Vagina (tissue), 2 donors: ENCODE data around the gene NUB1. TPM values are rescaled to one million over a fixed set of nuclear protein-coding genes. Genes with fewer than 3 reads are reported as not detected.
A peak's percentile ranks its signal among the peaks of the same experiment; 100 is the strongest.

Experiments
- DNase-seq, 2 donors: peaks; one replicate each; pipeline ENCODE4 v3.0.0-alpha.2; 2017; ENCODE audit errors: extremely low spot score in 2 of 2
- H3K27ac ChIP-seq: fragments of 200-600 bp; sonication (generic); one replicate; pipeline ENCODE4 v1.5.1; 2019
- H3K27me3 ChIP-seq: fragments of 200-600 bp; sonication (generic); one replicate; pipeline ENCODE4 v1.5.1; 2019
- H3K36me3 ChIP-seq, 2 donors: fragments of 200-600 bp; sonication (generic); one replicate each; pipeline ENCODE4 v1.5.1; 2017 to 2019
- H3K4me1 ChIP-seq: fragments of 200-600 bp; sonication (generic); one replicate; pipeline ENCODE4 v1.5.1; 2019
- H3K4me3 ChIP-seq, 2 donors: fragments of 200-600 bp; sonication (generic); 1 replicate in 1 of 2; 2 replicates in 1 of 2; pipeline ENCODE4 v1.5.1; 2016 to 2019
- H3K9me3 ChIP-seq: fragments of 200-600 bp; sonication (generic); one replicate; pipeline ENCODE4 v1.5.1; 2019
- POLR2A ChIP-seq, 2 donors: fragments of 450-650 bp; IDR thresholded peaks; one replicate each; pipeline ENCODE4 v1.6.1; 2017; ENCODE audit warnings: antibody characterized with exemption in 2 of 2, mild to moderate bottlenecking in 2 of 2, moderate library complexity in 2 of 2
- POLR2AphosphoS5 ChIP-seq, 2 donors: sonication (generic); formaldehyde crosslinking; IDR thresholded peaks; one replicate each; pipeline ENCODE4 v1.9.0; 2017; ENCODE audit warnings: antibody characterized with exemption in 2 of 2, mild to moderate bottlenecking in 2 of 2, low read depth in 1 of 2; ENCODE audit not compliant: insufficient read depth in 1 of 2
- intact Hi-C: fragments of 100-400 bp; cut with DNase I; formaldehyde crosslinking; loops from one replicate; pipeline ENCODE4 v1.15.1; 2023
- total RNA-seq: library from RNA; depleted of rRNA; stranded (reverse); fragments of >200 nt; gene quantifications from one replicate; pipeline ENCODE4 v1.2.3, GENCODE V29; 2016
- TF ChIP-seq, protein P1 (sequence below), 3 experiments: fragments of 450-650 bp in 2 of 3; fragments of 200-600 bp in 1 of 3; sonication (generic) in 1 of 3; IDR thresholded peaks; one replicate each; pipeline ENCODE4 v1.5.1; 2017 to 2019; ENCODE audit warnings: antibody characterized with exemption in 3 of 3, mild to moderate bottlenecking in 2 of 3, moderate library complexity in 2 of 3

Gene NUB1
- total RNA-seq, 1 donor from 2014 or later, result 46.2 TPM

- TF ChIP-seq, protein P1, sequence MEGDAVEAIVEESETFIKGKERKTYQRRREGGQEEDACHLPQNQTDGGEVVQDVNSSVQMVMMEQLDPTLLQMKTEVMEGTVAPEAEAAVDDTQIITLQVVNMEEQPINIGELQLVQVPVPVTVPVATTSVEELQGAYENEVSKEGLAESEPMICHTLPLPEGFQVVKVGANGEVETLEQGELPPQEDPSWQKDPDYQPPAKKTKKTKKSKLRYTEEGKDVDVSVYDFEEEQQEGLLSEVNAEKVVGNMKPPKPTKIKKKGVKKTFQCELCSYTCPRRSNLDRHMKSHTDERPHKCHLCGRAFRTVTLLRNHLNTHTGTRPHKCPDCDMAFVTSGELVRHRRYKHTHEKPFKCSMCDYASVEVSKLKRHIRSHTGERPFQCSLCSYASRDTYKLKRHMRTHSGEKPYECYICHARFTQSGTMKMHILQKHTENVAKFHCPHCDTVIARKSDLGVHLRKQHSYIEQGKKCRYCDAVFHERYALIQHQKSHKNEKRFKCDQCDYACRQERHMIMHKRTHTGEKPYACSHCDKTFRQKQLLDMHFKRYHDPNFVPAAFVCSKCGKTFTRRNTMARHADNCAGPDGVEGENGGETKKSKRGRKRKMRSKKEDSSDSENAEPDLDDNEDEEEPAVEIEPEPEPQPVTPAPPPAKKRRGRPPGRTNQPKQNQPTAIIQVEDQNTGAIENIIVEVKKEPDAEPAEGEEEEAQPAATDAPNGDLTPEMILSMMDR (IDR thresholded peaks at IDR 0.05), result no peak
- TF ChIP-seq POLR2AphosphoS5 (IDR thresholded peaks at IDR 0.05; ENCODE audit: insufficient read depth in 1 of 2, low read depth in 1 of 2) (no peak), POLR2A (IDR thresholded peaks at IDR 0.05) (no peak)
- intact Hi-C loops, result loop anchor here (5.0 kb wide), 1 partner anchor 134 kb away; no protein-coding TSS in a partner anchor
- Histone ChIP-seq H3K9me3 (no peaks in the 10 kb centered on the region), H3K27ac (no peak overlapping the region), H3K4me1 (peaks cover 9% of the 10 kb centered on the region), H3K36me3 (no peaks in the 10 kb centered on the region), H3K27me3 (no peaks in the 10 kb centered on the region), H3K4me3 (no peak overlapping the region)
- DNase-seq, result peak in 1 of 2 donors; percentile 58
Measured at GRCh38 chr7:151306374-151306773, 35.2 kb upstream of the NUB1 start.

- H3K9me3 ChIP-seq, result no peaks in the 10 kb centered on the region
- intact Hi-C loops, result loop anchor here (5.0 kb wide), 1 partner anchor 135 kb away; no protein-coding TSS in a partner anchor
- H3K4me3 ChIP-seq, result no peak overlapping the region
- no peaks in the 10 kb centered on the region for H3K27me3 ChIP-seq
- H3K27ac ChIP-seq, result no peak overlapping the region
- peaks cover 9% of the 10 kb centered on the region for H3K4me1 ChIP-seq
- DNase-seq, result no peak
- no peaks in the 10 kb centered on the region for H3K36me3 ChIP-seq
- TF ChIP-seq, protein P1 (IDR thresholded peaks at IDR 0.05), result no peak
- TF ChIP-seq POLR2AphosphoS5 (IDR thresholded peaks at IDR 0.05; ENCODE audit: insufficient read depth in 1 of 2, low read depth in 1 of 2) (no peak), POLR2A (IDR thresholded peaks at IDR 0.05) (no peak)
Measured at GRCh38 chr7:151306860-151307259, 34.8 kb upstream of the NUB1 start.

DNA sequence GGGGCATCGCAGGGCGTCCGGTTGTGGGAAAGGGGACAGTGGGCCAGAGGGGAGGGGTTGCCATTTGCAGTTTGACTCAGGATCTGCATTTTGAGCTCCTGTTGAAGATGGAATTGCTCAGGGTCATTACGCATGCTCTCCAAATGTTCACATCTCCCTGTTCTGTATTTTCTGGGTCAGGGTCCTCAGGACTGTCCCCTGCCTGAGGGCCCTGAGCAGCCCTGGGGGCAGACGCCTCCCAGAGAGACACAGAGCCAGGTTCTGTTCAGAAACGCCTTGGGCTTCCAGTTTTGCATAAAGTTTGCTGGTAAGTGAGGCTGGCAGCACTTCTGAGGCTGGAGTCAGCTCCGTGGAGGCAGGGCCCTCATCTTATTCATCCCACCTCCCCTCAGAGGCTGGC, 34.1 kb upstream of the NUB1 start:
- H3K4me3 ChIP-seq, result no peak overlapping the region
- no peaks in the 10 kb centered on the region for H3K9me3 ChIP-seq
- no peak for DNase-seq
- no peaks in the 10 kb centered on the region for H3K27me3 ChIP-seq
- H3K4me1 ChIP-seq, result peaks cover 9% of the 10 kb centered on the region
- H3K27ac ChIP-seq, result no peak overlapping the region
- TF ChIP-seq POLR2A (IDR thresholded peaks at IDR 0.05) (no peak), POLR2AphosphoS5 (IDR thresholded peaks at IDR 0.05; ENCODE audit: insufficient read depth in 1 of 2, low read depth in 1 of 2) (no peak)
- TF ChIP-seq, protein P1 (IDR thresholded peaks at IDR 0.05), result no peak
- H3K36me3 ChIP-seq, result no peaks in the 10 kb centered on the region
- intact Hi-C loops, result loop anchor here (5.0 kb wide), 1 partner anchor 135 kb away; no protein-coding TSS in a partner anchor

DNA sequence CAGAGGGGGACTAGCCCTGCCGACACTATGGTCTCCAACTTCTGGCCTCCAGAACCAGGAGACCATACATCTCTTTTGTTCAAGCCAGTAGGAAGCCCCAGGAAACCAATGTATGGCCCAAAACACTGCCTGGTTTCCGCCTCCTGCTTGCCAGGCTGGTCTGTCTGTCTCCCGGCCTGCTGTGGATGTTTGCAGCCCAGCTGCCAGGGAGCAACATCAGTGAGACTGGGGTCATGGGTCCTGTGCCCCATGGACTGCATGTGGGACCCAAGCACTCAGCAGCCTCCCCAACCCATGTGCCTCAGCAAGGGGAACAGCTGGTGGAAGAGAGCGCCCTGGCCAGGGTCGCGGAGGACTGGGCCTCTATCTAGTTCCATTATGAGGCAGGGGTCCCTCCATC, 33.4 kb upstream of the NUB1 start:
- Histone ChIP-seq H3K4me1 (peaks cover 6% of the 10 kb centered on the region), H3K36me3 (no peaks in the 10 kb centered on the region), H3K4me3 (no peak overlapping the region), H3K27me3 (no peaks in the 10 kb centered on the region), H3K9me3 (no peaks in the 10 kb centered on the region), H3K27ac (no peak overlapping the region)
- DNase-seq, result peak in 1 of 2 donors; percentile 67
- TF ChIP-seq POLR2A (IDR thresholded peaks at IDR 0.05), result no peak
- TF ChIP-seq, protein P1 (IDR thresholded peaks at IDR 0.05), result no peak
- TF ChIP-seq POLR2AphosphoS5 (IDR thresholded peaks at IDR 0.05; ENCODE audit: insufficient read depth in 1 of 2, low read depth in 1 of 2), result no peak
- intact Hi-C loops, result loop anchor here (5.0 kb wide), 1 partner anchor 136 kb away; no protein-coding TSS in a partner anchor

GRCh38 chr7:151308791-151309190, 32.8 kb upstream of the NUB1 start:
- H3K36me3 ChIP-seq, result no peaks in the 10 kb centered on the region
- intact Hi-C loops, result loop anchor here (5.0 kb wide), 1 partner anchor 136 kb away; no protein-coding TSS in a partner anchor
- DNase-seq, result no peak
- no peak overlapping the region for H3K4me3 ChIP-seq
- peaks cover under 1% of the 10 kb centered on the region for H3K4me1 ChIP-seq
- H3K27ac ChIP-seq, result no peak overlapping the region
- TF ChIP-seq POLR2A (IDR thresholded peaks at IDR 0.05) (no peak), POLR2AphosphoS5 (IDR thresholded peaks at IDR 0.05; ENCODE audit: insufficient read depth in 1 of 2, low read depth in 1 of 2) (no peak)
- TF ChIP-seq, protein P1 (IDR thresholded peaks at IDR 0.05), result no peak
- H3K27me3 ChIP-seq, result no peaks in the 10 kb centered on the region
- H3K9me3 ChIP-seq, result no peaks in the 10 kb centered on the region
